Activated T-helper 9 cell treated with anti-CD3 and anti-CD28 coated beads, Interleukin-2, amount 50 U/mL, for 16 hours (primary cell): ENCODE measurements around the gene MUC4.
"Not testable (repeated sequence)": the region's sequence is repeated elsewhere in the genome, so short reads cannot be mapped to it uniquely, and the experiment has no call there.

Experiments
- DNase-seq: peaks from one replicate; pipeline ENCODE4 v3.0.0-alpha.2; 2020; ENCODE audit warnings: low read depth

MUC4 gene

GRCh38 chr3:195835791-195836190, 24.1 kb upstream of the MUC4 start:
- no peak for DNase-seq

GRCh38 chr3:195834675-195835583, 23.2 kb upstream of the MUC4 start:
- no peak for DNase-seq

GRCh38 chr3:195829897-195830254, 18.1 kb upstream of the MUC4 start:
- DNase-seq: no peak

- DNase-seq: no peak
Measured at GRCh38 chr3:195828762-195829161, 17.0 kb upstream of the MUC4 start.

GRCh38 chr3:195825857-195826804, 14.4 kb upstream of the MUC4 start:
- DNase-seq: no peak

- DNase-seq: no peak
Measured at GRCh38 chr3:195825191-195825588, 13.5 kb upstream of the MUC4 start.

- DNase-seq: not testable (repeated sequence)
Measured at GRCh38 chr3:195824425-195825190, 12.9 kb upstream of the MUC4 start.

GRCh38 chr3:195823999-195824398, 12.3 kb upstream of the MUC4 start:
- DNase-seq: no peak

- DNase-seq: no peak
Measured at GRCh38 chr3:195823280-195823679, 11.6 kb upstream of the MUC4 start.

- DNase-seq: no peak
Measured at GRCh38 chr3:195822131-195822696, 10.5 kb upstream of the MUC4 start.

- no peak for DNase-seq
Measured at GRCh38 chr3:195821403-195822130, 9.8 kb upstream of the MUC4 start.

- no peak for DNase-seq
Measured at GRCh38 chr3:195820901-195821300, 9.2 kb upstream of the MUC4 start.

- no peak for DNase-seq
Measured at GRCh38 chr3:195820186-195820585, 8.5 kb upstream of the MUC4 start.

- no peak for DNase-seq
Measured at GRCh38 chr3:195818301-195818700, 6.6 kb upstream of the MUC4 start.

GRCh38 chr3:195817578-195818135, 5.9 kb upstream of the MUC4 start:
- DNase-seq: no peak

- not testable (repeated sequence) for DNase-seq
Measured at GRCh38 chr3:195816276-195816913, 4.7 kb upstream of the MUC4 start.

- DNase-seq: no peak
Measured at GRCh38 chr3:195815169-195815771, 3.5 kb upstream of the MUC4 start.

GRCh38 chr3:195813916-195814640, 2.3 kb upstream of the MUC4 start:
- DNase-seq: no peak

GRCh38 chr3:195812366-195812765, 637 bp upstream of the MUC4 start:
- no peak for DNase-seq
